Activated CD8-positive, alpha-beta memory T cell treated with anti-CD3 and anti-CD28 coated beads for 1 hour (primary cell): ENCODE measurements around the gene SEMG2.

Experiments used
- DNase-seq, 2 donors: peaks; one replicate each; pipeline ENCODE4 v3.0.0-alpha.2; 2020; ENCODE audit warnings: low read depth in 1 of 2; ENCODE audit errors: extremely low read depth in 1 of 2

SEMG2 gene, protein sequence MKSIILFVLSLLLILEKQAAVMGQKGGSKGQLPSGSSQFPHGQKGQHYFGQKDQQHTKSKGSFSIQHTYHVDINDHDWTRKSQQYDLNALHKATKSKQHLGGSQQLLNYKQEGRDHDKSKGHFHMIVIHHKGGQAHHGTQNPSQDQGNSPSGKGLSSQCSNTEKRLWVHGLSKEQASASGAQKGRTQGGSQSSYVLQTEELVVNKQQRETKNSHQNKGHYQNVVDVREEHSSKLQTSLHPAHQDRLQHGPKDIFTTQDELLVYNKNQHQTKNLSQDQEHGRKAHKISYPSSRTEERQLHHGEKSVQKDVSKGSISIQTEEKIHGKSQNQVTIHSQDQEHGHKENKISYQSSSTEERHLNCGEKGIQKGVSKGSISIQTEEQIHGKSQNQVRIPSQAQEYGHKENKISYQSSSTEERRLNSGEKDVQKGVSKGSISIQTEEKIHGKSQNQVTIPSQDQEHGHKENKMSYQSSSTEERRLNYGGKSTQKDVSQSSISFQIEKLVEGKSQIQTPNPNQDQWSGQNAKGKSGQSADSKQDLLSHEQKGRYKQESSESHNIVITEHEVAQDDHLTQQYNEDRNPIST

DNA sequence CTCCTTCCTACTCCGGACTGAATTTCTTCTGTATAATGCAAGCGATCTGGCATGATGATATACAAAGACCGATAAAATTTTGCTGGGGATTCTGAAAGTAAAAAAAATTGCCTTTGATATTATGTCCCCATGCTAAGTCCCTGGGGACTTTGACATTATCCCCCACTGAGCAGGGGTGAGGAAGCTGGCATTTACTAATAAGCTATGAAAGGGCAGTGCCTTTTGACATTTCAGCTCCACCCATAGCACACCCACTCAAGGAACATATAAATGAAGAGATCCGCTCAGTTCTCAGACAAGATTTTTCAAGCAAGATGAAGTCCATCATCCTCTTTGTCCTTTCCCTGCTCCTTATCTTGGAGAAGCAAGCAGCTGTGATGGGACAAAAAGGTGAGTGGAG is at the start of gene SEMG2:
TSS of gene SEMG2 (plus strand) at position 298 of the 400 bp plus-strand sequence. CDS start at position 315, 17 bp downstream.
- no peak for DNase-seq

DNA sequence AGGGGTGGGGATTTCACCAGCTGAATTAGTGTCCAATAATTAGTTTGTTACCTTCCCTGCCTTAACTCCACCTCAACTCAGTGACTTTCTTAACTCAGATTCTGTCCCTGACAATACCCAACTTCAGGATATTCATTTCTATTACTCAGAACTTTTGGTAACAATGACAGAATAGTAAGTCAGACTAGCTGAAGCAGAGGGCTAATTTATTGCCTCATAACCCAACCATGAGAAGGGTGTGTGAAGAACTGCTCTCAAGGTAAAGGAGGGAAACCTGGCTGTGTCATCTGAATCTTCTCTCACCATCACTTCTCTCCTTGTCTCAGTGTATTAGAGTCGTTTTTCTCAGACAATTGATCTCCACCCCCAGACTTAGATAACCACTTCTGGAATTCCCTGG is 47.7 kb upstream of the SEMG2 start:
- no peak for DNase-seq

DNA sequence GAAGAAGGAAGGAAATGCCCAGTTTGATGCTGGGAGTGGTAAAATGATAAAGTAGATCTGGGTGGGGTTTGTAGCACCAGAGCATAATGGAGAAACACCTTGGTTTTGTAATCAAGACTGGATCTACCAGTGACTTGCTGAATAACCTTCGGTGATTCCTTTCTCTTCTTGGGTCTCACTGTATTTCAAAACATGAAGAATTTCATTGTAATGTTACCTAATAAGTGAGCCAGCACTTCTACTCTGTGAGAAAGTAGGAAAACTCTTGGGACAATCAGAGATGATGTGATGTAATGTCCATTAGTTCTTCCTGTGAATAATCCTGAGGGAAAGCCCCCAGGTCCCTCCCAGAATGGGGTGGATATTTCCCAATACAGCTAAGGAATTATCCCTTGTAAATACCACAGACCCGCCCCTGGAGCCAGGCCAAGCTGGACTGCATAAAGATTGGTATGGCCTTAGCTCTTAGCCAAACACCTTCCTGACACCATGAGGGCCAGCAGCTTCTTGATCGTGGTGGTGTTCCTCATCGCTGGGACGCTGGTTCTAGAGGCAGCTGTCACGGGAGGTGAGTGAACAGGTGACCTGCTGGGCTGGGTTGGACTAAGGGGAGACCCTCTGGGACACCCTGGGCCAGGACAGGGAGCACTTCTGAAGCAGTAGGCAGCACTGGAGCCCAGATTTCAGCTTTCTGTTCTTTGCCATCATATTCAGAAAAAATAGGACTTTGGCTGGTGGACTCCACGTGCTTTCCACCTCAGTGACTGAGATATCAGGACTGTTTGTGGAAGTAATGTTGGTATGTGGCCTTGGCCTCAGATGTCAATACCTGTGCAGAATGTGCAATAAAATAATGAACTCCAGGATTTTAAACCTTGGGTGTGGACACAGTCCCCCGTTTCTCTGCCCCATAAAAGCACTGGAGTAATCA is 46.5 kb upstream of the SEMG2 start, which contains the start of gene PI3:
TSS of gene PI3 (plus strand) at position 469 of the 931 bp plus-strand sequence. CDS start at position 490, 21 bp downstream.
- DNase-seq, result no peak

- DNase-seq, result no peak
Observed at GRCh38 chr20:45176526-45177267, 44.5 kb upstream of the SEMG2 start.

- DNase-seq, result no peak
Observed at GRCh38 chr20:45179166-45179565, 42.0 kb upstream of the SEMG2 start.

DNA sequence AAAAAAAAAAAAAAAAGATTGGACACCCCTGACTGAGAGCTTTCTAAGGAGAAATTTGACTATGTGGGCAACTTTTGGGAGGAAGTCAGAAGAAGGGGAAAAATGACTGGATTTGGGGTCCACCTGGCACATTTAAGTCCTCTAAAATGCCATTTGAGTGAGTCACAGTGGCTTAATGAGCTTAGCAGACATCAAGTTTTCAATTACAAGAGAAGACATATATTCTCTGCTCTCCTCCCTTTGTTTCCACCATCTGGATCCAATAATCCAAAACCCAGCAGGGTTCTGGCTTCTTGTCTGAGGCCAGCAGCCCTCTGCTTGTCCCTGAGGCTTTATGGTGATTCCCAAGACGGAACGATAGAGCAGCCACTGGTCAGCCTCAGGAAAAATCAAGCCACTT is 39.5 kb upstream of the SEMG2 start:
- DNase-seq, result no peak

- no peak for DNase-seq
Observed at GRCh38 chr20:45183084-45183483, 38.1 kb upstream of the SEMG2 start.

DNA sequence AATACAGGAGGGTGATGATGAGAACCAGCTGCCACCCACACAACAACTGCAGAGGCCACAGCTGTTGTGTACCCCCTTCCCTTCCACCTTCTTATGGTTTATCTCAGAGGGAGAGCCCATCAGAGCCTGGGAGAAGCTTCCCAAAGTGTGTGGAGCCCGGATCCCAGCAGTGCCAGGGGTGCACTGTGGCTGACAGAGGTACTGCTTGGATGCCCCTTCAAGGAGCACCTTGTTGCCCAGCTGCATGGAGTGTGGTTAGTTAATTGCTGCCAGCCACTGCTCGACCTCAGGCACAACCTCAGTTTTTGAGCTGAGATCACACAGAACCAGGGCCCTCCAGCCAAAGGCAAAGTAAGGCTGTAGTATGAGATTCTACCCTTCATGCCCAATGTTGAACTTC is 33.5 kb upstream of the SEMG2 start:
- DNase-seq, result no peak

- DNase-seq, result no peak
Observed at GRCh38 chr20:45189067-45189609, 32.0 kb upstream of the SEMG2 start.

- DNase-seq, result no peak
Observed at GRCh38 chr20:45189861-45190260, 31.3 kb upstream of the SEMG2 start.

DNA sequence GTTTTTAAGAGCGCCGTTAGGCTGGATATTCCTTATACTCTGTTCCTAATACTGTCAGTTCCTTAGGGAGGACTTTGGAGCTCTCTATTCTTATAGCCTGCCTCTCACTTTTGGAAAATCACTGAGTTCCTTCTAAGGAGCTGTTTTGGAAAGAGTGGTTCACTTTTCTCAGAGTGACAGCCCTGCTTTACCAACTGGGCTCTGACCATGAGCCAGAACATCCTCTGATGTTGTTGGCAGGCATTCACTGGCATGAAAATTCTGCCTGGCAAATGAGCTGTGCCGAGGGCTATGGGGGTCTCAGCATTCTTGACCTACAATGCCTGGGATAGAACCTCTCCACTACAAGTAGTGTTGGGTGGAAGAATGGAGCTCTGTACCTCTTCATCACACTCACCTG is 29.2 kb upstream of the SEMG2 start:
- DNase-seq, result no peak

- DNase-seq, result no peak
Observed at GRCh38 chr20:45193331-45193730, 27.8 kb upstream of the SEMG2 start.

GRCh38 chr20:45206725-45207124 is 14.4 kb upstream of the SEMG2 start, which contains the start of gene SEMG1:
Gene SEMG1 (plus strand): TSS chr20:45207033. CDS start chr20:45207054, 21 bp downstream.
- no peak for DNase-seq

DNA sequence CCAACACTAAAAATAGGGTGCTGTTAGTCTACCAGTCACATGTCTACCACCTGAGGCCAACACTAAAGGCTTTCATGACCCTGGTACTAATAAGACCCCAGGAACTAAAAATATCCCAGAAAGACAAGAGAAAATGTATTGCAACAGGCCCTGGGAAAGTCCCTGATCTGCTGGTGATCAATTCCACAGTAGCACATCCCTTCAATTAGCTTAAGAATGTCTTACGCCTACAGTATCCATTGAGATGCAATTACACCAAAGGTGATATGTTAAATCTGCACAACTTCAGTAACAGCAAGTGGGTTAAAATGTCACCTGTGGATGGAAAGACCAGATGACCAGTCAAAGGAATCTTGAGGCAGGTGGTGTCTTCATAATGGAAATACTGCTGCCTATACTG is 11.2 kb upstream of the SEMG2 start:
- DNase-seq, result no peak

- no peak for DNase-seq
Observed at GRCh38 chr20:45211569-45212474, 9.4 kb upstream of the SEMG2 start.

GRCh38 chr20:45212836-45213235 is 8.3 kb upstream of the SEMG2 start:
- DNase-seq, result no peak

- DNase-seq, result no peak
Observed at GRCh38 chr20:45218124-45218523, 3.0 kb upstream of the SEMG2 start.

GRCh38 chr20:45218636-45219035 is 2.5 kb upstream of the SEMG2 start:
- no peak for DNase-seq

GRCh38 chr20:45223136-45223535 is 2.0 kb downstream of the SEMG2 start:
- DNase-seq, result no peak
